Measurements from ENCODE around the gene TMEM134. TPM values are rescaled to one million over a fixed set of nuclear protein-coding genes. Genes with fewer than 3 reads are reported as not detected.

Gene TMEM134
- total and polyA plus RNA-seq, 4 donors, result 10.2 to 86.9 (median 63.5) TPM

DNA sequence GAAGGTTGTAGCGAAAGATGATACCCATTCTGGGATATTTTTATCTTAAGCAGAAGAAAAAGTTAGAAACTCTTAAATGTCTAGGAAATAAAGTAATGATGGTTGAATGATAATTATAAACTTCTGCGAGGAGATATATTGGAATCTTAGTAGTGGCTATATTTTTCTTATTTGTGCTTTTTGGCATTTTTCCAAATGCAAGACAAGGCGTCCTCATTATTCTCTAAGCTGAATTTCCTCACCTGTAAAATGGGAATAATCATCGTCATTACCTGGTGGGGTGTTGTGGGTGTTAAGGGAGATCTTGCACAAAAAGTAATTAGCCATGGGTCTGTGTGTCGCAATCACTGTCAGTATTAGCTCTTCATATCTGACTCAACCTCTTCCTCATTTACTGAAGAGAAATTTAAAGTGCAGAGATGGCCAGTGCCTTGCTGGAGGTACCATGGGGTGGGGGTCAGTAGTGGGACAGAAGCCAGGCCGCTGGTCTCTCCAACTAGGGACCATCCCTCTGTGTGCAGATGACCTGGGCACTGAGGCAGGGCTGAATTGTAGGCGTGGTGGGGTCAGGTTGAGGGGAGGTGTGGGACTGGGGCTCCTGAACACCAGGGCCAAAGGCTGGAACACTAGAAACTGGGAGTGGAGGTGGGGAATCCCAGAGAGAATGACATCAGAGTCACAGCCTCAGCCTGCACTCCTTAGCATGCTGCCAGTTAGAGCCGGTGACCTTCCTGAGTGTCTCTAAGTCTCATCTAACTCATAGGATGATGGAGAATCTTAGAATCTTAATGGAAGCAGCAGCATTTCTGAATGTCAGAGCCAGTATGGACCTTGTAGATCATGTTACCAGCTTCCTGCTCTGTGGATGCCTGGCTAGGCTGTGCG lies 32.0 kb upstream of the TMEM134 start:
- Histone ChIP-seq H3K9me3 (ENCODE audit: control insufficient read depth in 4 of 4, low read length in 3 of 4) (no peaks in the 10 kb centered on the region), H3K36me3 (ENCODE audit: control insufficient read depth in 4 of 4, insufficient read depth in 3 of 4, low read depth in 1 of 4, low read length in 3 of 4) (peaks cover 0 to 2% (median 1%) of the 10 kb centered on the region in 4 donors), H3K9ac (ENCODE audit: low read depth in 1 of 2, low read length in 2 of 2) (no peak overlapping the region), H3K27ac (ENCODE audit: low read depth in 1 of 2, low read length in 2 of 2) (no peak overlapping the region), H3K27me3 (ENCODE audit: control insufficient read depth in 4 of 4, insufficient read depth in 4 of 4, low read length in 3 of 4) (no peaks in the 10 kb centered on the region), H3K4me3 (ENCODE audit: low read depth in 1 of 3, low read length in 3 of 3) (no peak overlapping the region), H3K4me1 (ENCODE audit: control insufficient read depth in 4 of 4, insufficient read depth in 4 of 4, low read length in 3 of 4) (peaks cover 4 to 22% (median 10%) of the 10 kb centered on the region in 4 donors)
- no peak for DNase-seq (ENCODE audit: low spot score)
- WGBS, result 95% methylated on average over 9 of the region's 9 CpGs
- no peak for TF ChIP-seq TAF1 (conservative IDR thresholded peaks at IDR 0.05)
- TF ChIP-seq, protein P1, sequence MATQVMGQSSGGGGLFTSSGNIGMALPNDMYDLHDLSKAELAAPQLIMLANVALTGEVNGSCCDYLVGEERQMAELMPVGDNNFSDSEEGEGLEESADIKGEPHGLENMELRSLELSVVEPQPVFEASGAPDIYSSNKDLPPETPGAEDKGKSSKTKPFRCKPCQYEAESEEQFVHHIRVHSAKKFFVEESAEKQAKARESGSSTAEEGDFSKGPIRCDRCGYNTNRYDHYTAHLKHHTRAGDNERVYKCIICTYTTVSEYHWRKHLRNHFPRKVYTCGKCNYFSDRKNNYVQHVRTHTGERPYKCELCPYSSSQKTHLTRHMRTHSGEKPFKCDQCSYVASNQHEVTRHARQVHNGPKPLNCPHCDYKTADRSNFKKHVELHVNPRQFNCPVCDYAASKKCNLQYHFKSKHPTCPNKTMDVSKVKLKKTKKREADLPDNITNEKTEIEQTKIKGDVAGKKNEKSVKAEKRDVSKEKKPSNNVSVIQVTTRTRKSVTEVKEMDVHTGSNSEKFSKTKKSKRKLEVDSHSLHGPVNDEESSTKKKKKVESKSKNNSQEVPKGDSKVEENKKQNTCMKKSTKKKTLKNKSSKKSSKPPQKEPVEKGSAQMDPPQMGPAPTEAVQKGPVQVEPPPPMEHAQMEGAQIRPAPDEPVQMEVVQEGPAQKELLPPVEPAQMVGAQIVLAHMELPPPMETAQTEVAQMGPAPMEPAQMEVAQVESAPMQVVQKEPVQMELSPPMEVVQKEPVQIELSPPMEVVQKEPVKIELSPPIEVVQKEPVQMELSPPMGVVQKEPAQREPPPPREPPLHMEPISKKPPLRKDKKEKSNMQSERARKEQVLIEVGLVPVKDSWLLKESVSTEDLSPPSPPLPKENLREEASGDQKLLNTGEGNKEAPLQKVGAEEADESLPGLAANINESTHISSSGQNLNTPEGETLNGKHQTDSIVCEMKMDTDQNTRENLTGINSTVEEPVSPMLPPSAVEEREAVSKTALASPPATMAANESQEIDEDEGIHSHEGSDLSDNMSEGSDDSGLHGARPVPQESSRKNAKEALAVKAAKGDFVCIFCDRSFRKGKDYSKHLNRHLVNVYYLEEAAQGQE (IDR thresholded peaks at IDR 0.05), result no peak
- TF ChIP-seq, protein P2, sequence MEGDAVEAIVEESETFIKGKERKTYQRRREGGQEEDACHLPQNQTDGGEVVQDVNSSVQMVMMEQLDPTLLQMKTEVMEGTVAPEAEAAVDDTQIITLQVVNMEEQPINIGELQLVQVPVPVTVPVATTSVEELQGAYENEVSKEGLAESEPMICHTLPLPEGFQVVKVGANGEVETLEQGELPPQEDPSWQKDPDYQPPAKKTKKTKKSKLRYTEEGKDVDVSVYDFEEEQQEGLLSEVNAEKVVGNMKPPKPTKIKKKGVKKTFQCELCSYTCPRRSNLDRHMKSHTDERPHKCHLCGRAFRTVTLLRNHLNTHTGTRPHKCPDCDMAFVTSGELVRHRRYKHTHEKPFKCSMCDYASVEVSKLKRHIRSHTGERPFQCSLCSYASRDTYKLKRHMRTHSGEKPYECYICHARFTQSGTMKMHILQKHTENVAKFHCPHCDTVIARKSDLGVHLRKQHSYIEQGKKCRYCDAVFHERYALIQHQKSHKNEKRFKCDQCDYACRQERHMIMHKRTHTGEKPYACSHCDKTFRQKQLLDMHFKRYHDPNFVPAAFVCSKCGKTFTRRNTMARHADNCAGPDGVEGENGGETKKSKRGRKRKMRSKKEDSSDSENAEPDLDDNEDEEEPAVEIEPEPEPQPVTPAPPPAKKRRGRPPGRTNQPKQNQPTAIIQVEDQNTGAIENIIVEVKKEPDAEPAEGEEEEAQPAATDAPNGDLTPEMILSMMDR (IDR thresholded peaks at IDR 0.05; ENCODE audit: low read depth, low read length, missing input control), result no peak
- no peak for TF ChIP-seq JUND (IDR thresholded peaks at IDR 0.05)
- no peak for TF ChIP-seq RXRA (IDR thresholded peaks at IDR 0.05)

DNA sequence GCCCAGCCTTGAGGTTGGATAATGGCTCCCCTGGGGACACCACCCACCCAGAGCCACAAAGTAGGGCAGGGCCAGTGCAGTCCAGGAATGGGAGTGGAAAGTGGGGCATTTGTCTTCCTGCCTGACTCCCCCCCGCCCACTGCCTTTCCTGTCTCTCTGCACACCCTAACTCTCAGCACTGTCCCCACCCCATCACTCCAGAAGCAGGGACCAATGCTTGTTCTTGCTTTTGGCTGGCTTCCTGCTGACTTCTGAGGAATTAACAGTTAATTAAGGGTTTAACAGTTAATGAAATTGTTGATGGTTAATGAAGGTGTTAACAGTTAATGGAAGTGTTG lies 31.4 kb upstream of the TMEM134 start:
- Histone ChIP-seq H3K27ac (ENCODE audit: low read depth in 1 of 2, low read length in 2 of 2) (no peak overlapping the region), H3K27me3 (ENCODE audit: control insufficient read depth in 4 of 4, insufficient read depth in 4 of 4, low read length in 3 of 4) (no peaks in the 10 kb centered on the region), H3K4me3 (ENCODE audit: low read depth in 1 of 3, low read length in 3 of 3) (no peak overlapping the region), H3K9me3 (ENCODE audit: control insufficient read depth in 4 of 4, low read length in 3 of 4) (no peaks in the 10 kb centered on the region), H3K9ac (ENCODE audit: low read depth in 1 of 2, low read length in 2 of 2) (no peak overlapping the region), H3K36me3 (ENCODE audit: control insufficient read depth in 4 of 4, insufficient read depth in 3 of 4, low read depth in 1 of 4, low read length in 3 of 4) (peaks cover 0 to 6% (median 1%) of the 10 kb centered on the region in 4 donors), H3K4me1 (ENCODE audit: control insufficient read depth in 4 of 4, insufficient read depth in 4 of 4, low read length in 3 of 4) (peaks cover 4 to 16% (median 7%) of the 10 kb centered on the region in 4 donors)
- no peak for TF ChIP-seq HNF4G (IDR thresholded peaks at IDR 0.05)
- TF ChIP-seq, protein P2 (IDR thresholded peaks at IDR 0.05; ENCODE audit: low read depth, low read length, missing input control), result no peak
- WGBS, result 98% methylated on average over 1 of the region's 1 CpG
- DNase-seq (ENCODE audit: low spot score), result no peak
